Kidney (tissue), 14 donors: ENCODE data around the gene ADGRV1. TPM values are rescaled to one million over a fixed set of nuclear protein-coding genes. Genes with fewer than 3 reads are reported as not detected.

Experiments
- DNase-seq, 5 donors: peaks; one replicate each; pipeline ENCODE4 v3.0.0-alpha.2; 2013 to 2020
- FAIRE-seq: peaks from 2 replicates; lab custom pipeline; 2012; peaks lifted over from hg19 to GRCh38; lab: Jason Lieb, UNC
- H3K27ac ChIP-seq, 2 donors: one replicate each; pipeline ENCODE4 v1.7.0; 2013; ENCODE audit warnings: low read depth in 2 of 2, low read length in 2 of 2, inconsistent platforms in 1 of 2
- H3K27me3 ChIP-seq: one replicate; pipeline ENCODE4 v1.7.1; 2013; ENCODE audit warnings: low read length, inconsistent platforms; ENCODE audit not compliant: control insufficient read depth, insufficient read depth
- H3K36me3 ChIP-seq, 3 donors: one replicate each; pipeline versions ENCODE4 v1.7.0 to v1.7.1; 2013; ENCODE audit warnings: low read length in 3 of 3, control low read depth in 1 of 3, inconsistent platforms in 1 of 3; ENCODE audit not compliant: insufficient read depth in 3 of 3, control insufficient read depth in 2 of 3
- H3K4me1 ChIP-seq, 3 donors: one replicate each; pipeline versions ENCODE4 v1.7.0 to v1.7.1; 2013; ENCODE audit warnings: low read length in 3 of 3, inconsistent platforms in 1 of 3, low read depth in 1 of 3; ENCODE audit not compliant: control insufficient read depth in 2 of 3, insufficient read depth in 2 of 3
- H3K4me3 ChIP-seq, 3 donors: one replicate each; pipeline versions ENCODE4 v1.7.0 to v1.8.1; 2013; ENCODE audit warnings: low read length in 3 of 3, control low read depth in 1 of 3, inconsistent platforms in 1 of 3
- H3K9ac ChIP-seq, 3 donors: one replicate each; pipeline versions ENCODE4 v1.7.0 to v1.7.1; 2013; ENCODE audit warnings: low read length in 3 of 3, control low read depth in 1 of 3, inconsistent platforms in 1 of 3
- H3K9me3 ChIP-seq, 3 donors: one replicate each; pipeline versions ENCODE4 v1.7.0 to v1.7.1; 2013; ENCODE audit warnings: low read length in 3 of 3, control low read depth in 1 of 3, inconsistent platforms in 1 of 3; ENCODE audit not compliant: control insufficient read depth in 2 of 3, insufficient read depth in 1 of 3
- intact Hi-C: fragments of 100-400 bp; cut with DNase I; formaldehyde crosslinking; loops from one replicate; pipeline ENCODE4 v1.11.1; 2022
- polyA plus RNA-seq: library from polyadenylated mRNA; stranded (reverse); fragments of 350-450 nt; fragmentation: Illumina TruSeq; extraction: RNeasy Lipid Tissue Mini Kit (QIAGEN cat#74804); gene quantifications from one replicate; pipeline ENCODE4 v1.2.3, GENCODE V29; 2014; ENCODE audit warnings: low read depth, low replicate concordance; ENCODE audit not compliant: insufficient read depth
- total RNA-seq: library from RNA; stranded (reverse); fragmentation: NEBNext Ultra II Directional; extraction: Animal tissue kit (Norgen Biotek cat#: 25700); gene quantifications from one replicate; pipeline ENCODE4 v1.2.1, GENCODE V29; 2021
- TF ChIP-seq, protein P1 (sequence below): IDR thresholded peaks from 3 replicates; pipeline ENCODE4 v1.5.1; 2012; ENCODE audit warnings: mild to moderate bottlenecking, moderate library complexity, borderline replicate concordance; ENCODE audit not compliant: insufficient read depth; ENCODE audit errors: extremely low read depth
- donor health status: control.
- donor health status: control.
- donor health status: control.
- donor health status: control.
- donor health status: control.
- donor health status: DM: yes; HTN: yes; CAD: no.
- donor health status: Normal renal cell carcinoma (clear cell type).

Gene ADGRV1
- total and polyA plus RNA-seq, 2 donors from 2014 or later: 7.0 to 7.3 TPM

DNA sequence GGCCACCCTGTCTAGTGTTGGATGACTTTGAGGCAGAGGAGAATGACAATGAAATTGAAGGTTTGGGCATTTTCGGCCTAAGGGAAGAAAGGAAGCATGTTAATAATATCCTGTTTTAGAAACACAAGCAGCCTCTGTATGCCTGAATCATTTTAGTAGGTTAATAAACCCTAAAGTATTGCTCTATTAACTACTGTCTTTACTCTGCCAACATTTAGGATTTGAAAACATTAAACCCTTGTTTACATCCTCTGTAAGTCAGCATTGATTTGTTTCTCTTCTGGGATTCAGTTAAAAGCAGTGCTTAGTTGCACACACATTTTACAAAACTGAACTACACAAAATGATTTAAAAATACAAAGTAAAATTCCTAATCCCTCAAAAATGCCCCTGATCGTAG is 465.6 kb downstream of the ADGRV1 start:
- no peaks in the 10 kb centered on the region for H3K27me3 ChIP-seq
- intact Hi-C loops: no loop called here
- H3K36me3 ChIP-seq: no peaks in the 10 kb centered on the region
- no peak overlapping the region for H3K4me3 ChIP-seq
- H3K27ac ChIP-seq: no peak overlapping the region
- H3K4me1 ChIP-seq: peaks cover 0 to 7% (median 0%) of the 10 kb centered on the region in 3 donors
- no peaks in the 10 kb centered on the region for H3K9me3 ChIP-seq
- FAIRE-seq: no peak
- TF ChIP-seq, protein P1, sequence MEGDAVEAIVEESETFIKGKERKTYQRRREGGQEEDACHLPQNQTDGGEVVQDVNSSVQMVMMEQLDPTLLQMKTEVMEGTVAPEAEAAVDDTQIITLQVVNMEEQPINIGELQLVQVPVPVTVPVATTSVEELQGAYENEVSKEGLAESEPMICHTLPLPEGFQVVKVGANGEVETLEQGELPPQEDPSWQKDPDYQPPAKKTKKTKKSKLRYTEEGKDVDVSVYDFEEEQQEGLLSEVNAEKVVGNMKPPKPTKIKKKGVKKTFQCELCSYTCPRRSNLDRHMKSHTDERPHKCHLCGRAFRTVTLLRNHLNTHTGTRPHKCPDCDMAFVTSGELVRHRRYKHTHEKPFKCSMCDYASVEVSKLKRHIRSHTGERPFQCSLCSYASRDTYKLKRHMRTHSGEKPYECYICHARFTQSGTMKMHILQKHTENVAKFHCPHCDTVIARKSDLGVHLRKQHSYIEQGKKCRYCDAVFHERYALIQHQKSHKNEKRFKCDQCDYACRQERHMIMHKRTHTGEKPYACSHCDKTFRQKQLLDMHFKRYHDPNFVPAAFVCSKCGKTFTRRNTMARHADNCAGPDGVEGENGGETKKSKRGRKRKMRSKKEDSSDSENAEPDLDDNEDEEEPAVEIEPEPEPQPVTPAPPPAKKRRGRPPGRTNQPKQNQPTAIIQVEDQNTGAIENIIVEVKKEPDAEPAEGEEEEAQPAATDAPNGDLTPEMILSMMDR: no peak
- peak in 2 of 5 donors; percentile 17 to 57 for DNase-seq
- no peak overlapping the region for H3K9ac ChIP-seq

- H3K4me3 ChIP-seq: no peak overlapping the region
- no peaks in the 10 kb centered on the region for H3K36me3 ChIP-seq
- DNase-seq (peak in 3 of 5 donors; percentile 11 to 78 (median 58)), FAIRE-seq (no peak)
- no peak overlapping the region for H3K9ac ChIP-seq
- intact Hi-C loops: no loop called here
- H3K4me1 ChIP-seq: peaks cover 0 to 7% (median 0%) of the 10 kb centered on the region in 3 donors
- no peaks in the 10 kb centered on the region for H3K9me3 ChIP-seq
- no peak overlapping the region for H3K27ac ChIP-seq
- TF ChIP-seq, protein P1: no peak
- no peaks in the 10 kb centered on the region for H3K27me3 ChIP-seq
These were observed 466.1 kb downstream of the ADGRV1 start for GRCh38 chr5:91024727-91025126.

DNA sequence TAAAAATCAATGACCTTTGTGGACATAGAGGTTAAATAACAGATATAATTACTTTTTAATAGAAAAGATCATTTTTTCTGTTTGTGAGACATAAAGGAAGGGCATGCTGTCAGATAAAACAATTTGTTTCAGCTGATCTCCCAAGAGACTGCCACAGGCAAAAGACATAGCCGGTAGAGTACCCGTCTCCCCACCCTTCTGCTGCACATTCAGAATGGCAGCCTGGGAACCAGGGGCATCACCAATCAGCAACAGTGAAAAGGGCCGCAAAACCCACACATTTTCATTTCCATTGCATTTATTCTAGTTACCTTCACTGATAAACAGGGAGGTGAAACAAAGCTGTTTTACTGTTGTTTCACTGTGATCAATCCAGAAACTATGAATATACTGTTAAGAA is 466.9 kb downstream of the ADGRV1 start:
- H3K9ac ChIP-seq: no peak overlapping the region
- FAIRE-seq (no peak), DNase-seq (no peak)
- intact Hi-C loops: no loop called here
- TF ChIP-seq, protein P1: no peak
- H3K27me3 ChIP-seq: no peaks in the 10 kb centered on the region
- no peak overlapping the region for H3K27ac ChIP-seq
- peaks cover 0 to 7% (median 0%) of the 10 kb centered on the region in 3 donors for H3K4me1 ChIP-seq
- H3K9me3 ChIP-seq: no peaks in the 10 kb centered on the region
- no peaks in the 10 kb centered on the region for H3K36me3 ChIP-seq
- no peak overlapping the region for H3K4me3 ChIP-seq

DNA sequence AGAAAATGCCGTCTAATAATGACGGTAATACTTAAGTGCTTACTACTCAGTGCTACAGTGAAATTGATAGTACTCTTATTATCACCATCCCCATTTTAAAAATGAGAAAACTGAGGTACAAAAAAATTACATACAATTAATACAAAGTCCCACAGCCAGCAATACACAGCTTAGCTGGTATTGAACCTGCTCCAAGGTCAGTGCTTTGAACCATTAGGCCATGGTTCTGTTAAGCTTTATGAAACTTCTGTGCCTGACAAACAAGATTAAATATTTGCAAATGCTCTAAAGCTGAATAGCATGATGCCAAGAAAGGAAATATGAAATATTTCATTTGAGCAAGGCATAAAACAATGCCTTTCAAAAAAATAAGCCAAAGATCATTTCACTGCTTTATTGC is 467.4 kb downstream of the ADGRV1 start:
- intact Hi-C loops: no loop called here
- Histone ChIP-seq H3K4me1 (peaks cover 0 to 7% (median 0%) of the 10 kb centered on the region in 3 donors), H3K9me3 (no peaks in the 10 kb centered on the region), H3K36me3 (no peaks in the 10 kb centered on the region), H3K27me3 (no peaks in the 10 kb centered on the region), H3K27ac (no peak overlapping the region), H3K9ac (no peak overlapping the region), H3K4me3 (no peak overlapping the region)
- TF ChIP-seq, protein P1: no peak
- FAIRE-seq (no peak), DNase-seq (no peak)
